ENCODE results near the gene DMGDH.
"Not testable (repeated sequence)": the region's sequence is repeated elsewhere in the genome, so short reads cannot be mapped to it uniquely, and the experiment has no call there.

DMGDH gene

DNA sequence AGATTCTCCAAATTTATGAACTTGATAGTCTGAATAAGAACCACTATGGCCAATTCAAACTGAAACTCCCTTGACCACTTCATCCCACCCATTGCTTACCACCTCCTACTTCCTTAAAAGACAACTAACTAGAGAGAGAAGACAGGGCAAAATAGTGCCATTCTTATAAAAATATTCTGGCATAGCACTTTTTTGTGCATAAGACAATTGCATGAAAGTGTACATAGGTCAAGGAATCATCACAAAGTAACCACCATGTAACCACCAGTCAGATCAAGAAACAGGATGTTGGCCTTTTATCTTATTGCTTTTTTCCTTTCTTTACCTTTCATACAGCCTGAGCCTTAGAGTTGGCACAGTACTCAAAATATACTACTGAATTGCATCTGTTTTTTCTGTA is 76.3 kb downstream of the DMGDH start:
- no peaks in the 10 kb centered on the region; the same call in 1 of the 2 replicates for H3K9me3 ChIP-seq (ENCODE audit: control insufficient read depth, insufficient read depth, low read length)
- H3K27me3 ChIP-seq (ENCODE audit: control insufficient read depth, insufficient read depth, low read length): no peaks in the 10 kb centered on the region
- H3K4me3 ChIP-seq (ENCODE audit: low read length): no peak overlapping the region
- H3K27ac ChIP-seq (ENCODE audit: low read length): no peak overlapping the region
- H3K36me3 ChIP-seq (ENCODE audit: control insufficient read depth, insufficient read depth, low read length): no peaks in the 10 kb centered on the region
- no peaks in the 10 kb centered on the region for H3K4me1 ChIP-seq (ENCODE audit: control insufficient read depth, insufficient read depth, low read length)
- no peak for DNase-seq (ENCODE audit: low read depth, low spot score)

DNA sequence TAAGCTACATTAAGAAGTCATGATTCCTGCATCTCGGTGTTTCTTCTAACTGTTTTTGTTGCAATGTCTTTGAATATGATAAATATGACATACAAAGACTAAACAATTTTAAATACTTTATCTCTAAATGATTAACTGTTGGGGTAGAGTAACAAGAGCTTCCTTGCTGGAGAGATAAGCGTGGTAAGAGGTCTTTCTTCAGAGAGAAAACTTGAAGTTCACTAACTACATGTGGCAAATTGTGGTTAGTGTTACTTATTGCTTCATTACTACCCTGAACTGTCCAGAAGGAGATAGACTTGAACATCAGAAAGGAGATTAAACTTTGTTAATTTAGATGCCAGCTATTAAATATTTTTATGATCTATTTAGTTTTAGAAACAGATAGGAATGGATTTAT is 77.3 kb downstream of the DMGDH start:
- no CpG with 5 or more reads among the region's 2 CpGs for WGBS (ENCODE audit: insufficient coverage, insufficient read length)

DNA sequence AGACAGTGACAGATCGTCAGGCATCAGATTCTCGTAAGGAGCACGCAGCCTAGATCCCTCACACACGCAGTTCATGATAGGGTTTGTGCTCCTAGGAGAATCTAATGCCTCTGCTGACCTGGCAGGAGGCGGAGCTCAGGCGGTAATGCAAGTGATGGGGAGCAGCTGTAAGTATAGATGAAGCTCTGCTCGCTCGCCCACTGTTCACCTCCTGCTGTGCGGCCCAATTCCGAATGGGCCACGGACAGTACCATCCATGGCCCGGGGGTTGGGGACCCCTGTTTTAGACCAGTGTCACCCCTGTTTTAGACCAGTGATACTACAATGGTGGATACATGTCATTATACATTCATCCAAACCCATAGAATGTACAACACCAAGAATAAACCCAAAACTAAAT is 80.4 kb downstream of the DMGDH start:
- Histone ChIP-seq H3K9me3 (ENCODE audit: control insufficient read depth, insufficient read depth, low read length) (no peaks in the 10 kb centered on the region), H3K27me3 (ENCODE audit: control insufficient read depth, insufficient read depth, low read length) (no peaks in the 10 kb centered on the region), H3K4me3 (ENCODE audit: low read length) (no peak overlapping the region), H3K4me1 (ENCODE audit: control insufficient read depth, insufficient read depth, low read length) (0 out of 2 replicates have a peak, but pooled peaks cover 2% of the 10 kb centered on the region), H3K27ac (ENCODE audit: low read length) (no peak overlapping the region), H3K36me3 (ENCODE audit: control insufficient read depth, insufficient read depth, low read length) (no peaks in the 10 kb centered on the region)
- no peak for DNase-seq (ENCODE audit: low read depth, low spot score)
- no CpG with 5 or more reads among the region's 12 CpGs for WGBS (ENCODE audit: insufficient coverage, insufficient read length)

More for the DNA sequence above, 77.3 kb downstream of the DMGDH start:
- Histone ChIP-seq H3K36me3 (ENCODE audit: control insufficient read depth, insufficient read depth, low read length) (no peaks in the 10 kb centered on the region), H3K9me3 (ENCODE audit: control insufficient read depth, insufficient read depth, low read length) (no peaks in the 10 kb centered on the region; the same call in 1 of the 2 replicates), H3K27me3 (ENCODE audit: control insufficient read depth, insufficient read depth, low read length) (no peaks in the 10 kb centered on the region), H3K4me3 (ENCODE audit: low read length) (no peak overlapping the region), H3K27ac (ENCODE audit: low read length) (no peak overlapping the region), H3K4me1 (ENCODE audit: control insufficient read depth, insufficient read depth, low read length) (no peaks in the 10 kb centered on the region)
- no peak for DNase-seq (ENCODE audit: low read depth, low spot score)

DNA sequence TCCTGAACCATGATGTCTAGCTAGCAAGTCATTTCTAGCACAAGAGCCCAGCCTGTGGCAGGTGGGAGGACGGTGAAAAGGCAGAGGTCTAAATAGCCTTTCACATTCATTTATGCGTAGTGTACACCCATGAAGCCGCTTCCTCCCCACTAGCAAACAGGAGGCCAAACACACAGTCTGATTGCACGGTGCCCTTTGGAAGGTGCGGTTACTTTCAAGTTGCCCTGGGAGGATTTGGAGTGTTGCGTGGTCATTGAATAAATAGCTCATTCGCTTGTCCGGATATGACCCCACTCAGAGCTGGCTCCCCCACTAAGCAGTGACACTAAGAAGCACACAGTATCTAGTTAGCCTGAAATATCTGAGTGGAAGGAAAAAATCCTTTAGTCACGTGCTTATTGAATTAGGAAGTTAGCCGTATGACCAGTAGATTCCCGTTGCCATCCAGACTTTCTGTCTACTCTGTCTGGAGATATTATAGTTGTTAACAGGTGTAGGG is 83.7 kb downstream of the DMGDH start:
- Histone ChIP-seq H3K27ac (ENCODE audit: low read length) (no peak overlapping the region), H3K9me3 (ENCODE audit: control insufficient read depth, insufficient read depth, low read length) (no peaks in the 10 kb centered on the region), H3K4me1 (ENCODE audit: control insufficient read depth, insufficient read depth, low read length) (peaks cover 2% of the 10 kb centered on the region; the same call in 1 of the 2 replicates), H3K4me3 (ENCODE audit: low read length) (peak overlapping the region; percentile 77; the same call in 1 of the 2 replicates), H3K27me3 (ENCODE audit: control insufficient read depth, insufficient read depth, low read length) (no peaks in the 10 kb centered on the region), H3K36me3 (ENCODE audit: control insufficient read depth, insufficient read depth, low read length) (no peaks in the 10 kb centered on the region)
- WGBS (ENCODE audit: insufficient coverage, insufficient read length): no CpG with 5 or more reads among the region's 11 CpGs
- DNase-seq (ENCODE audit: low read depth, low spot score): no peak

DNA sequence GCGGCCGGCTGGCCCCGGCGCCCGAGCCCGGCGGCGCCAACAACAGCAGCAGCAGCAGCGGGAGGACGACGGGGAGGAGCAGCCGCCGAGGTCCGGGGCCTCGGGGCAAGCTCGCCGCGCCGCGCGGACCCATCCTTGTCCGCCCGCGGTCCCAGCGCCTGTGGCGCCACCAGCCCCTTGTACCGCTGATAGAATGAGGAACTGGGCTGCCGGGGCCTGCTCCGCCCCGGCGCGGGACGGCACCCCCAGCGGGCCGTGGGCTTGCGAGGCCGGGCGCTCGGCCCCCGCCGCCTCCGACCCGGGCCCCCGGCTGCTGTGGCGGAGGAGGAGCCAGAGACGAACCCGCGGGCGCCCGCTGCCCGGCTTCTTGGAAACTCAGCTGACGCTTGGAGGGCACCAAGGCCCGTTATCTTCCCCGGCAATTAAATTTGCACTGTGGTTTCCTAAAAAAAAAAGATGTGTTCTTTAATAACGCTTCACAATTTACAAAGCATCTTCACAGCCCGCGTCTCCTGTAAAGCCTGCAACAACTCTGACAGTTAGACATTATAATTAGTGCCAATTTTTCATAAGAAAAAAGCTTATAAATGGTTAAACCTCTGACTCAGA is 84.3 kb downstream of the DMGDH start, which contains the start of gene ARSB:
ARSB (minus strand) TSS at position 195 of the 609 bp plus-strand sequence; CDS start at position 133, 62 bp downstream.
- no peak for DNase-seq (ENCODE audit: low read depth, low spot score)
- no CpG with 5 or more reads among the region's 57 CpGs for WGBS (ENCODE audit: insufficient coverage, insufficient read length)

DNA sequence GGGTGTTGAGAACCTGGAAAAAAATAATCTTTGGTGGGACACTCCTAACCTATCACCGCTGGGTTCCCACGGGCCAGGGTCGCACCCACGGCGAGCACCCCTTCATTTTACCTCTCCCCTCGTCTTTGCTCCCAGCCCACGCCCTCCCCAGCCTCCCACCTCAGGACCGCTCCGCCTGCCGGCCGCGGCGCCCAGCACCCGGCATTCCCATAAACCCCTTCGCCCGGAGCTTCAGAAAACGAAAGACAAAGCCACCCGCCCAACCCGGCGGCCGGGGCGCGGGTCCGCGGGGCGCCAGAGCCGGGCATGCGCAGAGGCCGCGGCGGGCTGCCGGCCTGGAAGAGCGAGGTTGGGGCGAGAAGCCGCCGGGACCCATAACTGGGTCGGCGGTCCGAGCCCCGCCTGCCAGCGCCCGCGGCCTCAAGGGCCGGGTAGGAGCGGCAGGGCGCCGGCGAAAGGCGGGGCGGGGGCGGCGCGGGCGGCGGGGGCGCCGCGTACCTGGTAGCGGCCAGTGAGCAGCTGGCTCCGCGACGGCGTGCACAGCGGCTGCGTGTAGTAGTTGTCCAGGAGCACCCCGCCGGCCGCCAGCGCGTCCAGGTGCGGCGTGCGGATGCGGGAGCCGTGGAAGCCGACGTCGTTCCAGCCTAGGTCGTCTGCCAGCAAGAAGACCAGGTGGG is 84.9 kb downstream of the DMGDH start:
- peaks cover 2% of the 10 kb centered on the region; the same call in 1 of the 2 replicates for H3K4me1 ChIP-seq (ENCODE audit: control insufficient read depth, insufficient read depth, low read length)
- peak; percentile 72 for DNase-seq (ENCODE audit: low read depth, low spot score)
- no peak overlapping the region for H3K27ac ChIP-seq (ENCODE audit: low read length)
- peak overlapping the region; percentile 77; the same call in 1 of the 2 replicates for H3K4me3 ChIP-seq (ENCODE audit: low read length)
- WGBS (ENCODE audit: insufficient coverage, insufficient read length): no CpG with 5 or more reads among the region's 79 CpGs
- H3K9me3 ChIP-seq (ENCODE audit: control insufficient read depth, insufficient read depth, low read length): no peaks in the 10 kb centered on the region
- H3K36me3 ChIP-seq (ENCODE audit: control insufficient read depth, insufficient read depth, low read length): no peaks in the 10 kb centered on the region
- no peaks in the 10 kb centered on the region for H3K27me3 ChIP-seq (ENCODE audit: control insufficient read depth, insufficient read depth, low read length)

More for the DNA sequence above, 84.3 kb downstream of the DMGDH start, which contains the start of gene ARSB:
- Histone ChIP-seq H3K27ac (ENCODE audit: low read length) (no peak within 1 kb of the TSS), H3K4me3 (ENCODE audit: low read length) (peak within 1 kb of the TSS; percentile 77; the same call in 1 of the 2 replicates), H3K4me1 (ENCODE audit: control insufficient read depth, insufficient read depth, low read length) (peaks cover 2% of the 10 kb centered on the region; the same call in 1 of the 2 replicates), H3K9me3 (ENCODE audit: control insufficient read depth, insufficient read depth, low read length) (no peaks in the 10 kb centered on the region), H3K36me3 (ENCODE audit: control insufficient read depth, insufficient read depth, low read length) (no peaks in the 10 kb centered on the region), H3K27me3 (ENCODE audit: control insufficient read depth, insufficient read depth, low read length) (no peaks in the 10 kb centered on the region)

DNA sequence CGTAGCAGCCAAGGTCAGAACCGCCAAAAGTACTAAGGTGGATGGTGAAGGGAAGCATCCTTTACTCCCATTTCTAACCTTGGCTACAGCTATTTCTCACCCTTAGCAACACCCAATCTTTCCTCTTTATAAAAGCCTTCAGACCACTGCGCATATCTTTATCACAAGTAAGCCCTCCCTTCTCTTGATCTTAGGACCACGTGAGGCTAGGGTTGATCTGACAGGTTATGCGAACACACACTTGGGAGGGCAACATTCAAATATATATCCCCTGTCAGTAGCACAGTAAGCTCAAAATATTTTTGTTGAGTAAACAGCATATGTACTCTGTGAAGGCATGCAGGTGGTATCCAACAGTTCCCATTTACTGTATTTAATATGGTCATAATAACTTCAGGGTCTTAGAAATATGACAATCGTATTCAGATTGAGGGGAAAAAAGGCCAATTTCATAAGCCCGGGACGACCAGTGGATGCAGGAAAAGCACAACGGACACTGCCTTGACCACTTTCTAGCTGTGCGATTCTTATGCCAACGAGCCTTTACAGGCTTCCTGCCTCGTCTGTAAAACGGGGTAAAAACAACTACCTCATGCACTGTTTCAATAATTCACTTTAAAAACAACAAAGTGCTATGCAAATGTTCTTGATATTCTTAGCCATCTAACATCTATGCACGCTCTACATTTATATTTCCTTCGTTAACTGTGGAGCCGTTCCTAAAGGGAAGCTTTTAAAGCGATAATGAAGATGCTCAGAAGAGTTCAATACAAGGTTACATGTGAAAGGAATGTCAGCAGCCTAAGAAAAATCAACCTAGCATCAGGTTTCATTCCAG is 85.7 kb downstream of the DMGDH start:
- Histone ChIP-seq H3K27me3 (ENCODE audit: control insufficient read depth, insufficient read depth, low read length) (no peaks in the 10 kb centered on the region), H3K4me3 (ENCODE audit: low read length) (peak overlapping the region; percentile 77; the same call in 1 of the 2 replicates), H3K36me3 (ENCODE audit: control insufficient read depth, insufficient read depth, low read length) (no peaks in the 10 kb centered on the region), H3K9me3 (ENCODE audit: control insufficient read depth, insufficient read depth, low read length) (no peaks in the 10 kb centered on the region), H3K4me1 (ENCODE audit: control insufficient read depth, insufficient read depth, low read length) (peaks cover 2% of the 10 kb centered on the region; the same call in 1 of the 2 replicates), H3K27ac (ENCODE audit: low read length) (no peak overlapping the region)
- WGBS (ENCODE audit: insufficient coverage, insufficient read length): no CpG with 5 or more reads among the region's 17 CpGs
- DNase-seq (ENCODE audit: low read depth, low spot score): no peak

DNA sequence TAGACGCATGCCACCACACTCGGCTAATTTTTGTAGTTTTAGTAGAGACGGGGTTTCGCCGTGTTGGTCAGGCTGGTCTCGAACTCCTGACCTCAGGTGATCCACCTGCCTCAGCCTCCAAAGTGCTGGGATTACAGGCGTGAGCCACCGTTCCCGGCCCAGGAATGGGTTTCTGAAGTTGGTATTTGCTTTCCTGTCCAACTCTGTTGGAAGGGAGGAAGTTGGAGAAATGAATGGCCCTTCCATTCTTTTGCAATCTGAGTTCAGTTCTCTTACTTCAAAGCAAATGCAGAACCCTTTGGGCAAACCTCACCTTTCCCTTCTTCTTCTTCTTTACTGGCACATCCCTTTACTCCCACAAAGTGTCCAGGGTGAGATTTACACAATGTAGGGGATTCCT is 86.3 kb downstream of the DMGDH start:
- not testable (repeated sequence) for H3K27me3 ChIP-seq (ENCODE audit: control insufficient read depth, insufficient read depth, low read length); H3K9me3 ChIP-seq (ENCODE audit: control insufficient read depth, insufficient read depth, low read length); H3K27ac ChIP-seq (ENCODE audit: low read length); H3K36me3 ChIP-seq (ENCODE audit: control insufficient read depth, insufficient read depth, low read length); H3K4me1 ChIP-seq (ENCODE audit: control insufficient read depth, insufficient read depth, low read length); H3K4me3 ChIP-seq (ENCODE audit: low read length); DNase-seq (ENCODE audit: low read depth, low spot score)
- WGBS (ENCODE audit: insufficient coverage, insufficient read length): no CpG with 5 or more reads among the region's 9 CpGs

DNA sequence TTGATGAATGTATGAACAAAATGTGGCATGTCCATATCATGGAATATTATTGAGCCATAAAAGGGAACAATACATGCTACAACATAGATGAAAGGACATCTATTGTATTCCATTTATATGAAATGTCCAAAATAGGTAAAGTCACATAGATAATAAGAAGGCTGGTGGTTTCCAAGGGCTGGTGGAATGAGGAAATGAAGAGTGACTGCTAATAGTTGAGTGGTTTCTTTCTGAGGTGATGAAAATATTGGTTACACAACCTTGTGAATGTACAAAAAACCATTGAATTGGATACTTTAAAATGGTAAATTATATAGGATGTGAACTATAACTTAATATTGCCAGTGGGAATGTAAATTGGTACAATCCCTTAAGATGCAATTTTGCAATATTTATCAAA is 89.6 kb downstream of the DMGDH start:
- H3K36me3 ChIP-seq (ENCODE audit: control insufficient read depth, insufficient read depth, low read length): no peaks in the 10 kb centered on the region
- H3K9me3 ChIP-seq (ENCODE audit: control insufficient read depth, insufficient read depth, low read length): no peaks in the 10 kb centered on the region
- no peak for DNase-seq (ENCODE audit: low read depth, low spot score)
- no peaks in the 10 kb centered on the region; the same call in 1 of the 2 replicates for H3K4me1 ChIP-seq (ENCODE audit: control insufficient read depth, insufficient read depth, low read length)
- H3K4me3 ChIP-seq (ENCODE audit: low read length): no peak overlapping the region
- no peaks in the 10 kb centered on the region for H3K27me3 ChIP-seq (ENCODE audit: control insufficient read depth, insufficient read depth, low read length)
- no peak overlapping the region for H3K27ac ChIP-seq (ENCODE audit: low read length)

DNA sequence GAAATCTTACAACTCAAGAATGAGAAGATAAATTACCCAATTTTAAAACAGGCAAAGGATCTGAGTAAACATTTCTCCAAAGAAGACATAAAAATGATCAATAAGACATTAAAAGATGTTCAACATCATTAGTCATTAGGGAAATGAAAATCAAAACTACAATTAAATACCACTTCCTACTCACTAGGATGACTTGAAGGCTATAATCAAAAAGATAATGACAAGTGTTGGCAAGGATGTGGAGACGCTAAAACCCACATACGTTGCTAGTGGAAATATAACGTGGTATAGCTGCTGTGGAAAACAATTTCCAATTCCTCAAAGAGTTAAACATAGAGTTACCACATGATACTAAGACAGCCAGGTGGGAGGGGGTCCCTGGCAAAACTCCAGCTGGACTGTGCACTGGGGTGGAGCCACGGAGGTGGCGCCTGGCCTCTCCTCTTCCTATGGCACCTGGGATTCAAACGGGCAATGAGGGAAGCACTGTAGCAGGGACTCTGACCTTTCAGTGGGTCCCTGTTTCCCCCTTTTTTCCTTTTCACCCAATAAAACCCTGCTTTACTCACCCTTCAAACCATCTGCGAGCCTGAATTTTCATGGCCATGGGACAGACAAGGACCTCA is 90.2 kb downstream of the DMGDH start:
- Histone ChIP-seq H3K4me3 (ENCODE audit: low read length) (no peak overlapping the region), H3K36me3 (ENCODE audit: control insufficient read depth, insufficient read depth, low read length) (no peaks in the 10 kb centered on the region), H3K9me3 (ENCODE audit: control insufficient read depth, insufficient read depth, low read length) (no peaks in the 10 kb centered on the region), H3K27ac (ENCODE audit: low read length) (no peak overlapping the region), H3K27me3 (ENCODE audit: control insufficient read depth, insufficient read depth, low read length) (no peaks in the 10 kb centered on the region), H3K4me1 (ENCODE audit: control insufficient read depth, insufficient read depth, low read length) (no peaks in the 10 kb centered on the region; the same call in 1 of the 2 replicates)
- DNase-seq (ENCODE audit: low read depth, low spot score): no peak
- WGBS (ENCODE audit: insufficient coverage, insufficient read length): no CpG with 5 or more reads among the region's 7 CpGs
